GM19240 (cell line): Measurements from ENCODE around the gene ARHGEF40.
A peak's percentile ranks its signal among the peaks of the same experiment; 100 is the strongest.

Experiments
- DNase-seq: peaks from one replicate; pipeline ENCODE4 v3.0.0; 2011; ENCODE audit warnings: low spot score; ENCODE audit not compliant: insufficient read length

The ARHGEF40 gene

GRCh38 chr14:21113369-21113768, 43.3 kb downstream of the ARHGEF40 start:
- no peak for DNase-seq

GRCh38 chr14:21118933-21119332, 48.8 kb downstream of the ARHGEF40 start:
- DNase-seq: no peak

GRCh38 chr14:21120686-21121085, 50.6 kb downstream of the ARHGEF40 start:
- DNase-seq: no peak

- DNase-seq: no peak
Observed at GRCh38 chr14:21121122-21121521, 51.0 kb downstream of the ARHGEF40 start.

- DNase-seq: no peak
Observed at GRCh38 chr14:21123429-21123828, 53.3 kb downstream of the ARHGEF40 start.

- DNase-seq: no peak
Observed at GRCh38 chr14:21133901-21134300, 63.8 kb downstream of the ARHGEF40 start.

- peak; percentile 10 for DNase-seq
Observed at GRCh38 chr14:21136024-21136423, 65.9 kb downstream of the ARHGEF40 start.
